ENCODE data around the gene THSD7A.

GRCh38 chr7:11456574-11456973 lies 375.4 kb downstream of the THSD7A start:
- TF ChIP-seq, protein P1, sequence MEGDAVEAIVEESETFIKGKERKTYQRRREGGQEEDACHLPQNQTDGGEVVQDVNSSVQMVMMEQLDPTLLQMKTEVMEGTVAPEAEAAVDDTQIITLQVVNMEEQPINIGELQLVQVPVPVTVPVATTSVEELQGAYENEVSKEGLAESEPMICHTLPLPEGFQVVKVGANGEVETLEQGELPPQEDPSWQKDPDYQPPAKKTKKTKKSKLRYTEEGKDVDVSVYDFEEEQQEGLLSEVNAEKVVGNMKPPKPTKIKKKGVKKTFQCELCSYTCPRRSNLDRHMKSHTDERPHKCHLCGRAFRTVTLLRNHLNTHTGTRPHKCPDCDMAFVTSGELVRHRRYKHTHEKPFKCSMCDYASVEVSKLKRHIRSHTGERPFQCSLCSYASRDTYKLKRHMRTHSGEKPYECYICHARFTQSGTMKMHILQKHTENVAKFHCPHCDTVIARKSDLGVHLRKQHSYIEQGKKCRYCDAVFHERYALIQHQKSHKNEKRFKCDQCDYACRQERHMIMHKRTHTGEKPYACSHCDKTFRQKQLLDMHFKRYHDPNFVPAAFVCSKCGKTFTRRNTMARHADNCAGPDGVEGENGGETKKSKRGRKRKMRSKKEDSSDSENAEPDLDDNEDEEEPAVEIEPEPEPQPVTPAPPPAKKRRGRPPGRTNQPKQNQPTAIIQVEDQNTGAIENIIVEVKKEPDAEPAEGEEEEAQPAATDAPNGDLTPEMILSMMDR (IDR thresholded peaks at IDR 0.05) = no peak
- no peak for TF ChIP-seq POLR2A (IDR thresholded peaks at IDR 0.05)

Data from lower leg skin (tissue), 3 donors.